Testis (tissue), 3 donors: Measurements from ENCODE around the gene CTNNA2. TPM values are rescaled to one million over a fixed set of nuclear protein-coding genes. Genes with fewer than 3 reads are reported as not detected.

Experiments
- DNase-seq: peaks from one replicate; pipeline ENCODE4 v3.0.0-alpha.2; 2019
- H3K27ac ChIP-seq, 2 donors: fragments of 200-600 bp; sonication (generic); one replicate each; pipeline ENCODE4 v1.5.1; 2019
- H3K27me3 ChIP-seq: fragments of 200-600 bp; sonication (generic); one replicate; pipeline ENCODE4 v1.5.1; 2019
- H3K36me3 ChIP-seq: fragments of 200-600 bp; sonication (generic); one replicate; pipeline ENCODE4 v1.5.1; 2017; ENCODE audit warnings: low read depth; ENCODE audit errors: missing control alignments
- H3K4me1 ChIP-seq: fragments of 200-600 bp; sonication (generic); one replicate; pipeline ENCODE4 v1.5.1; 2019
- H3K4me3 ChIP-seq, 2 donors: fragments of 200-600 bp; sonication (generic); one replicate each; pipeline ENCODE4 v1.5.1; 2017 to 2019
- H3K9me3 ChIP-seq: fragments of 200-600 bp; sonication (generic); one replicate; pipeline ENCODE4 v1.5.1; 2017
- CTCF ChIP-seq, 3 experiments: fragments of 450-650 bp in 2 of 3; fragments of 200-600 bp in 1 of 3; sonication (generic) in 1 of 3; IDR thresholded peaks; one replicate each; pipeline ENCODE4 v1.5.1; 2016 to 2019; ENCODE audit warnings: antibody characterized with exemption in 3 of 3, mild to moderate bottlenecking in 2 of 3, moderate library complexity in 1 of 3
- POLR2A ChIP-seq: fragments of 450-650 bp; IDR thresholded peaks from one replicate; pipeline ENCODE4 v1.6.1; 2017; ENCODE audit warnings: antibody characterized with exemption, mild to moderate bottlenecking, moderate library complexity
- WGBS, 2 donors: methylation state at CpG; one replicate each; pipeline ENCODE4 v1.1.5; 2018; 5-methylcytosine and 5-hydroxymethylcytosine counted together
- intact Hi-C: fragments of 100-400 bp; cut with DNase I; formaldehyde crosslinking; loops from one replicate; pipeline ENCODE4 v1.15.1; 2023; ENCODE audit warnings: low total_unique reads
- polyA plus RNA-seq: library from polyadenylated mRNA; stranded (reverse); fragments of 350-450 nt; fragmentation: Illumina TruSeq; extraction: RNeasy Lipid Tissue Mini Kit (QIAGEN cat#74804); gene quantifications from one replicate; pipeline ENCODE4 v1.2.3, GENCODE V29; 2014; ENCODE audit warnings: low read depth, low replicate concordance; ENCODE audit not compliant: insufficient read depth
- total RNA-seq, 2 donors: library from RNA; depleted of rRNA; stranded (reverse); fragments of >200 nt; gene quantifications; one replicate each; pipeline ENCODE4 v1.2.3, GENCODE V29; 2016

Gene CTNNA2
- total and polyA plus RNA-seq, 3 donors from 2014 or later = 36.8 to 44.5 (median 43.4) TPM

GRCh38 chr2:80037310-80037709, 524.5 kb downstream of the CTNNA2 start:
- no peaks in the 10 kb centered on the region for H3K36me3 ChIP-seq
- no peak overlapping the region for H3K4me3 ChIP-seq
- intact Hi-C loops = no loop called here
- H3K9me3 ChIP-seq = no peaks in the 10 kb centered on the region
- no peaks in the 10 kb centered on the region for H3K27me3 ChIP-seq
- 88 to 89% methylated on average over 4 of the region's 4 CpGs for WGBS, 2 donors
- no peak for DNase-seq
- H3K27ac ChIP-seq = no peak overlapping the region
- TF ChIP-seq POLR2A = no peak
- H3K4me1 ChIP-seq = no peaks in the 10 kb centered on the region

- TF ChIP-seq POLR2A (no peak), CTCF (IDR thresholded peaks at IDR 0.05) (no peak)
- Histone ChIP-seq H3K36me3 (no peaks in the 10 kb centered on the region), H3K4me3 (no peak overlapping the region), H3K4me1 (no peaks in the 10 kb centered on the region), H3K27ac (no peak overlapping the region), H3K9me3 (no peaks in the 10 kb centered on the region), H3K27me3 (no peaks in the 10 kb centered on the region)
- intact Hi-C loops = no loop called here
- 93 to 95% methylated on average over 2 of the region's 2 CpGs for WGBS, 2 donors
- DNase-seq = no peak
Measured at GRCh38 chr2:80040226-80040625, 527.4 kb downstream of the CTNNA2 start.

- H3K36me3 ChIP-seq = no peaks in the 10 kb centered on the region
- 88 to 93% methylated on average over 2 of the region's 2 CpGs for WGBS, 2 donors
- no peaks in the 10 kb centered on the region for H3K27me3 ChIP-seq
- H3K27ac ChIP-seq = no peak overlapping the region
- no peaks in the 10 kb centered on the region for H3K4me1 ChIP-seq
- no peak for DNase-seq
- intact Hi-C loops = no loop called here
- TF ChIP-seq CTCF (IDR thresholded peaks at IDR 0.05) (no peak), POLR2A (no peak)
- no peak overlapping the region for H3K4me3 ChIP-seq
- no peaks in the 10 kb centered on the region for H3K9me3 ChIP-seq
Measured at GRCh38 chr2:80042635-80043034, 529.8 kb downstream of the CTNNA2 start.

- Histone ChIP-seq H3K27me3 (no peaks in the 10 kb centered on the region), H3K4me3 (no peak overlapping the region), H3K9me3 (no peaks in the 10 kb centered on the region), H3K27ac (no peak overlapping the region), H3K4me1 (no peaks in the 10 kb centered on the region), H3K36me3 (no peaks in the 10 kb centered on the region)
- DNase-seq = no peak
- intact Hi-C loops = no loop called here
- 80 to 85% methylated on average over 2 of the region's 2 CpGs for WGBS, 2 donors
- TF ChIP-seq CTCF (IDR thresholded peaks at IDR 0.05) = no peak
- no peak for TF ChIP-seq POLR2A
Measured at GRCh38 chr2:80048296-80048695, 535.4 kb downstream of the CTNNA2 start.

- Histone ChIP-seq H3K27me3 (no peaks in the 10 kb centered on the region), H3K4me1 (no peaks in the 10 kb centered on the region), H3K36me3 (no peaks in the 10 kb centered on the region), H3K27ac (no peak overlapping the region), H3K9me3 (no peaks in the 10 kb centered on the region), H3K4me3 (no peak overlapping the region)
- no peak for DNase-seq
- intact Hi-C loops = no loop called here
- TF ChIP-seq POLR2A (no peak), CTCF (IDR thresholded peaks at IDR 0.05) (no peak)
- WGBS, 2 donors = 83 to 89% methylated on average over 6 of the region's 6 CpGs
Measured at GRCh38 chr2:80050246-80050645, 537.4 kb downstream of the CTNNA2 start.
